ENCODE measurements around the gene SEMA3D. TPM values are rescaled to one million over a fixed set of nuclear protein-coding genes. Genes with fewer than 3 reads are reported as not detected.

Gene SEMA3D
- total RNA-seq, 1 experiment from 2014 or later, result not detected

DNA sequence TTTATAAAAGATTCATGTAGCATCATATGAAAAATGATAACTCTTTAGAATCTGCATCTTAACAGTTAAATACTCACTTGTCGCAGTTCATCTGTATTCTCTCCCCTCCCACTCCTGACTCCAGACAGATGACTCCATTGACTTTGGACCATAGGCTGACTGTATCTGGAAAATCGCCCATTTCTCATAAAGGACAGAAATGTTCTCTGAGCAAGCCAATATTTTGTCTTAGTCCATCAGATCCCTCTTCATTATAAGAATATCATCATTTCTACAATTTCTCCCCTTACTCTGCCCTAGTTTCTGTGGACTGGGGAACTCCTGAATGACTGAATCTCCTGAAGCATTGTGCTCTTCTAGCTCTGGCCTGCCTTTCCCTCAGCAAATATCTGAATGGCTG, 125.4 kb downstream of the SEMA3D start:
- DNase-seq (ENCODE audit: low read depth), result no peak
- in situ Hi-C loops (cut with HindIII; ENCODE audit: low pct_unique_long_range_greater_than_20kb, low sequenced_read_pairs), result no loop called here

- no peak for DNase-seq (ENCODE audit: low read depth)
- in situ Hi-C loops (cut with HindIII; ENCODE audit: low pct_unique_long_range_greater_than_20kb, low sequenced_read_pairs), result no loop called here
Measured at GRCh38 chr7:85060696-85061095, 126.2 kb downstream of the SEMA3D start.

DNA sequence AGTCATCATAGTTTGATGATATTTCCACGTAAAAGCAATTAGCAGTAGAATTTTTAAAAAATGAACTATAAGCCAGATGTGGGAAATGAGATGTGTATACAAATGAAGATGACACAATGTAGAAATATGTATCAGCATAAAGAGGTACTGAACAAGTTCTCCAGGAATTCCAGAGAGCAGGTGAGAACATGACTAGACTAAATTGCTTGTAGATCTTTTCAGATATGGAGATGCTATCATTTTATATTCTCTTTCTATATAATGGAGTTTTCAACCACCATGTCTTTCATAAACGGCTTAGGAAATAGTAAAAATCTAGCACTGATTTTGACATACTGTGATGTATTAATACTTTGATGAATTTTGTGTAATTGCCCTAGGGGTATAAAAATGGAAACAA, 130.9 kb downstream of the SEMA3D start:
- in situ Hi-C loops (cut with HindIII; ENCODE audit: low pct_unique_long_range_greater_than_20kb, low sequenced_read_pairs), result no loop called here
- DNase-seq (ENCODE audit: low read depth), result no peak

- in situ Hi-C loops (cut with HindIII; ENCODE audit: low pct_unique_long_range_greater_than_20kb, low sequenced_read_pairs), result no loop called here
- DNase-seq (ENCODE audit: low read depth), result no peak
Measured at GRCh38 chr7:85055196-85055595, 131.7 kb downstream of the SEMA3D start.

GRCh38 chr7:85054306-85054705, 132.6 kb downstream of the SEMA3D start:
- no peak for DNase-seq (ENCODE audit: low read depth)
- in situ Hi-C loops (cut with HindIII; ENCODE audit: low pct_unique_long_range_greater_than_20kb, low sequenced_read_pairs), result no loop called here

DNA sequence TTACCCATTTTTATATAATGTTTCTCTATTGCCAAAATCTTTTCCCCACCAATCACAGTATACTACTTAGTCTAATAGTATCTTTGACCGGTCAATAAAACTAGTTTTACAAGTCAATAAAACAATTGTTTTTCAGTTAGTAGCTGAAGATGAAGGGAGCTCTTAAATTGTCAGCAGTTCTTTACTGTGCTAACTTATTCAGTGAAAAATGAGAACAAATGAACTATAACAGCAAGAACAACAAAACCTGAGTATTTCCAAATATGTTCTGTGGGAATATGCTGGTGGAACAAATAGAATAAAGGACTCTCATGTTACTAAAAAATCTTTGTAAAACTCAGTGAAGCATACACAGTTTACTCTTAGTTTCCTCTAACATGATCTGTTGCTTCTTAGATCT, 134.0 kb downstream of the SEMA3D start:
- no peak for DNase-seq (ENCODE audit: low read depth)
- in situ Hi-C loops (cut with HindIII; ENCODE audit: low pct_unique_long_range_greater_than_20kb, low sequenced_read_pairs), result no loop called here

DNA sequence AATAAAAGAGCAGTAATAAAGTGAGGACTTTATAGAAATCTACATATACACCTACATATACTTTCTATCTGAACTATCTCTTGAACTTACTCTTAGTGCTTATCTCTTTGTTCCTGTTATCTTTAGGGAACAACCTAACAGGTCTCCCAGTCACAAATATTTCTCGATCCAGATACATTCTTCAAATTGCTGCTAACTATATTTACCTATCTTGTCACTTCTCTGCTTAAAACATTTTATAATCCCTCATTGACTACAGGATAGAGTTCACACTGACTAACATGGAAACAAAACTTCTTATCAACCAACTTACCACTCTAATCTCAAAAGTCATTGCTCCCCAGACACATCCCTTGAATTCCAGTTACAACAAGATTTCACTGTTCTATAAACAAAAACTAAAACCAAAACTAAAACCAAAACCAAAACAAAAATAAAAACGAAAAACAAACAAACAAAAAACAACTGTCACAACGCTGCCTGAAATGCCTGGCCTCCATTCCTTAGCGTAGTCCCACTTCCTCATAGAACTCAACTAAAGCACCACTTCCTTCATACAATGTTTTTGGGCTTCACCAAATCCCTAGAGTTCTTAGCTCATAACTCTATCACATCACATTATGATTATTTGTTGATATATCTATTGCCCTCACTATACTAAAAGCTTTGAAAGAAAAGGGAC, 134.7 kb downstream of the SEMA3D start:
- in situ Hi-C loops (cut with HindIII; ENCODE audit: low pct_unique_long_range_greater_than_20kb, low sequenced_read_pairs), result no loop called here
- no peak for DNase-seq (ENCODE audit: low read depth)

DNA sequence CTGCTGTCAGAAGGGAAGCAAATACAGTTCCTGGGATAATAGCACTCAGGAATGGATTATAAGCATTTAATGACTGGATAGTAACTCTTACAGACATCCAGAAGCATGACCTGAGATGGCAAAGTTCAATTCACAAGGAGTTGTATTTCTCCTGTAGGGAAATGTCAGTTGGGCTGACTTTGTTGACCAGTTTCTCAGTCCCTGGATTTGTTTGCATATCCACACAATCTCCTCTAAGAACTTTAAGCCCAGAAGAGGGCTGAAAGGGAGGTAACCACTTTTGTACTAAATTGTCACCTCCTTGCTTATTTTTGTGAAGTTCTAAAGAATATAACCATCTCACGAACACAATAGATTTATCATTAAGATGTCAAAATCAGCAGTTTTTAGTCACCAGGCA, 140.3 kb downstream of the SEMA3D start:
- no peak for DNase-seq (ENCODE audit: low read depth)
- in situ Hi-C loops (cut with HindIII; ENCODE audit: low pct_unique_long_range_greater_than_20kb, low sequenced_read_pairs), result no loop called here

GRCh38 chr7:85041605-85042216, 145.1 kb downstream of the SEMA3D start:
- DNase-seq (ENCODE audit: low read depth), result peak; percentile 54
- in situ Hi-C loops (cut with HindIII; ENCODE audit: low pct_unique_long_range_greater_than_20kb, low sequenced_read_pairs), result no loop called here

DNA sequence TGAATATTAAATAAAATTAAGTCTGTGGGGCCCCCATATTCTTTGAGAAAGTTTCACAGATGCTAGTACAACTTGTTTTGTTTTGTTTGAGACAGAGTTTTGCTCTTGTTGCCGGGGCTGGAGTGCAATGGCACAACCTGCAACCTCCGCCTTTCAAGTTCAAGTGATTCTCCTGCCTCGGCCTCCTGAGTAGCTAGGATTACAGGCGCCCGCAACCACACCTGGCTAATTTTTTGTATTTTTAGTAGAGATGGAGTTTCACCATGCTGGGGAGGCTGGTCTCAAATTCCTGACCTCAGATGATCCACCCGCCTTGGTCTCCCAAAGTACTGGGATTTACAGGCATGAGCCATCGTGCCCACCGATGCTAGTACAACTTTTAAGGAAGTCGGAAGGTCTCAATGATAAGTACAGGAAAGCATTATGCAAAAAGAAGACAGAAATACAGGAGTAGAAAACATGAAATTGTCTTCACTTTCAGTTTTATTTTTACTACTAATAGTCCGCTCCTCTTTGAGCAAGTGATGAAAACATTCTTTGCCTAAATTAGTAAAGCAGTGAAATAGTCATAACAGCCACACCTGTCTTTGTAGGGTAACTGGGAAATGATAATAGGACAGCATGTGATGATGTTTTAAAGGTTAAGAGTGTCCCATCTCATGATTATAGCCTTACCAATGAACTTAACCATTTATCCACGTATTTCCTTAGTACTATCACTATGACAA, 147.5 kb downstream of the SEMA3D start:
- in situ Hi-C loops (cut with HindIII; ENCODE audit: low pct_unique_long_range_greater_than_20kb, low sequenced_read_pairs), result no loop called here
- no peak for DNase-seq (ENCODE audit: low read depth)

GRCh38 chr7:85038466-85038865, 148.4 kb downstream of the SEMA3D start:
- in situ Hi-C loops (cut with HindIII; ENCODE audit: low pct_unique_long_range_greater_than_20kb, low sequenced_read_pairs), result no loop called here
- no peak for DNase-seq (ENCODE audit: low read depth)

DNA sequence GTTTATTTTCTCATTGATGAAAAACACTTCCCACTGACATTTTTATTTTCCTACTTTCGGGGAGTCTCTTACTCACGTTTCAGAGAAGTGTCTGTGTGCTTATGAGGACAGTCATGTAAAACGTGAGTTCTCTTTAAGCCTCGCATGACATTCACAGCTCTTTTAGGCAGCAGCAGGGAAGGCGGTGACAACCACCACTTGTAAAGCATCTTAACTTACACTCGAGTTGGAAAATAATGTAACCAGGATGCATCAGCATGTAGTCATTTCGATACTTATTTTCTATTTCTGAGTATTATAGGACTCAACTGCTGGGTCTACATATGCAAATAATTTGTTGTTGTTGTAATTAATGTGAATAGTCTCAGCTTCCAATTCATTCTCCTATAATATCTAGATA, 153.6 kb downstream of the SEMA3D start:
- in situ Hi-C loops (cut with HindIII; ENCODE audit: low pct_unique_long_range_greater_than_20kb, low sequenced_read_pairs), result no loop called here
- DNase-seq (ENCODE audit: low read depth), result no peak

DNA sequence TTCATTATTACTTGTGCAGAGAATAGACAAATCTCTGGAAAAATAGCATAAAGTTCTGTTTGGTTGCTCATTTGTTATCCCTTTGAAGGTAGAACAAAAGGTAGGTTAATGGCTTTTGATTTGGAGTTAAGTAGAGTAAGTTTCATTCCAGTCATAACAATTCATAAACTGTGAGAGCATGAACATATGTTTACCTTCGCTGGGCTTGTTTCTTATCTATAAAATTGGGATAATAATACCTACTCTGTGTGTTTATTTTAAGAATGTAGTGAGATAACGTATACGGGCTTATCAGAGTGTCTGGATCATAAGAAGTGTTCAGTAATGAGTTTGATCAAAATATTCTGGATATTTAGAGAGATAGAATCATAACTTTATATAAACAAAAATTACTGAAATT, 155.4 kb downstream of the SEMA3D start:
- DNase-seq (ENCODE audit: low read depth), result no peak
- in situ Hi-C loops (cut with HindIII; ENCODE audit: low pct_unique_long_range_greater_than_20kb, low sequenced_read_pairs), result no loop called here

DNA sequence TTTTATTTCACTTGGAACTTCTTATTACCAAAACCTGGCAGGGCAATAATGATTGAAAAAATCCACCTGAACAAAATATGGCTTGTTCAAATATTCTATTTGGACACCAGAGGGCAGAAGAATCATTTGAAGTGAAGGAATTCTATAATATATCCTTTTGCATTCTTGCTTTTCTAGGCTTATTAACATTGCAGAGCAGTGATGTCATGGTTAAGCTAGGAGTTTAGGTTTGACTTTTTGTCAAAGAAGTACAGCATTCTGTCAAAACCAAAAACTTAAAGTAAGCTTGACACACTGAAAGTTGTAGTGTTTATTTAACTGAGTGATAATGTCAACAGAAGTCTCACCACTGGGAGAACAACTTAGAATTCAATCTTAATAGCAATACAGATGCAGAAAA, 156.0 kb downstream of the SEMA3D start:
- DNase-seq (ENCODE audit: low read depth), result peak; percentile 40
- in situ Hi-C loops (cut with HindIII; ENCODE audit: low pct_unique_long_range_greater_than_20kb, low sequenced_read_pairs), result no loop called here

DNA sequence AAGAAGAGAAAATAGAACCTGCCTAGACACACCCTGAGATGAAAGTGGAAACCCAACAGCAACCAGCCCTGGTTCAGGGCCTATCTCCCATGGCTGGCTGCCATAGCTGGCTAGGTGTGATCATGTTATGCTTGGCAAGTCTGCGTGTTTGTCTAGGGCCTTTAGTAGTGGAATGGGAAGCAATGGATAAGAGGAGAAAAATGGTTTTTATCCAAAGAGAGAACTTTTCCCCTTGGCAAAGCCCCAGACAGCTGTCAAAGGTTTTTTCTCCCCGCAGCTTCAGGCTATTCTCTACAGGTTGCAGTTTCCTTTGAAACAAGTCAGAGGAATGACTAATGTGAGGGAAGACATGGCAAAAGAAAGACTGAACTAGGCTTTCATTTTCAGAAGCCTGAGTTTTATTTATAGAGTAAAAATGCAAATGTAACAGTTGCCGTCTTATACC, 161.5 kb downstream of the SEMA3D start:
- in situ Hi-C loops (cut with HindIII; ENCODE audit: low pct_unique_long_range_greater_than_20kb, low sequenced_read_pairs), result no loop called here
- DNase-seq (ENCODE audit: low read depth), result peak; percentile 63

DNA sequence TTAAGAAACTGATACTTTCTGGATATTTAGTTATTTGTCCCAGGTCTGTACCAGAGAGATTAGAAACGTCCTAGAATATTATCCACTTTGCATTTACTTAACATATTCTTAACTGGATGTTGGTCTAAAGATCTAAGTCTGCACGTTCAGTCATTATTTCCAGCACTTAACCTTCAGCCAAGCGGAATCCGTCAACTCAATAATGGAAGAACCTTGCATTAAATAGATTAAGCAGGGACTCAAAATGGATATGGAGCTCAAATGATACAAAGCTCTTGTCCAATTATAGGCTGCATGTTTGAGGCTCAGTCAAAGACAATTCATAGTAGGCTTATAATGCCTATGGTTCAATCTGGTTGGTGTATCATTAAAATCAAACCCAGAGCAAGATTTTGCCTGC, 162.9 kb downstream of the SEMA3D start:
- no peak for DNase-seq (ENCODE audit: low read depth)
- in situ Hi-C loops (cut with HindIII; ENCODE audit: low pct_unique_long_range_greater_than_20kb, low sequenced_read_pairs), result no loop called here

- peak; percentile 18 for DNase-seq (ENCODE audit: low read depth)
- in situ Hi-C loops (cut with HindIII; ENCODE audit: low pct_unique_long_range_greater_than_20kb, low sequenced_read_pairs), result no loop called here
Measured at GRCh38 chr7:85023066-85023712, 163.7 kb downstream of the SEMA3D start.

GRCh38 chr7:85022064-85022697, 164.7 kb downstream of the SEMA3D start:
- in situ Hi-C loops (cut with HindIII; ENCODE audit: low pct_unique_long_range_greater_than_20kb, low sequenced_read_pairs), result no loop called here

More at GRCh38 chr7:85022064-85022697, 164.7 kb downstream of the SEMA3D start:
- no peak for DNase-seq (ENCODE audit: low read depth)
